Endothelial cell of umbilical vein (primary cell): ENCODE results near the gene MACF1. TPM values are rescaled to one million over a fixed set of nuclear protein-coding genes. Genes with fewer than 3 reads are reported as not detected.

ENCODE experiments used
- BruUV-seq: library from RNA; stranded (reverse); fragments of 400-500 nt; replicated peaks from 2 replicates; lab custom pipeline; 2021; lab: Mats Ljungman, UMichigan
- CTCF ChIA-PET: fragments of 300-600, 350-600 bp; sonication (Branson Sonifier 250); formaldehyde crosslinking; loops from one replicate; lab custom pipeline; 2021; ENCODE audit warnings: antibody characterized with exemption, inconsistent platforms; lab: Charles Lee
- POLR2A ChIA-PET: fragments of 300-600, 350-600 bp; sonication (Branson Sonifier 250); formaldehyde crosslinking; loops from one replicate; lab custom pipeline; 2021; ENCODE audit warnings: antibody characterized with exemption, inconsistent platforms; lab: Charles Lee
- DNase-seq: peaks from one replicate; pipeline ENCODE4 v3.0.0-alpha.2; 2011; ENCODE audit warnings: low read depth, low spot score
- FAIRE-seq: peaks from 2 replicates; lab custom pipeline; 2011; peaks lifted over from hg19 to GRCh38; lab: Jason Lieb, UNC
- H2AFZ ChIP-seq: 2 replicates; pipeline ENCODE4 v1.6.0; 2012; ENCODE audit warnings: low read depth, low read length, control low read depth, inconsistent platforms
- H3K27ac ChIP-seq: 2 replicates; pipeline ENCODE4 v1.5.1; 2011; ENCODE audit warnings: low read depth, mild to moderate bottlenecking, control low read depth, low read length, moderate library complexity; ENCODE audit not compliant: insufficient read depth
- H3K27me3 ChIP-seq, 2 experiments: 2 replicates each; pipeline versions ENCODE4 v1.6.0 to v1.6.1; 2011; ENCODE audit warnings: low read length in 2 of 2, mixed read lengths in 1 of 2; ENCODE audit not compliant: control insufficient read depth in 2 of 2, insufficient read depth in 2 of 2
- H3K36me3 ChIP-seq, 2 experiments: 2 replicates in 1 of 2; 3 replicates in 1 of 2; pipeline ENCODE4 v1.5.1; 2011; ENCODE audit warnings: low read length in 2 of 2, mild to moderate bottlenecking in 1 of 2, moderate library complexity in 1 of 2; ENCODE audit not compliant: control insufficient read depth in 2 of 2, insufficient read depth in 2 of 2; ENCODE audit errors: extremely low read depth in 1 of 2
- H3K4me1 ChIP-seq: 3 replicates; pipeline ENCODE4 v1.5.1; 2011; ENCODE audit warnings: mild to moderate bottlenecking, low read length; ENCODE audit not compliant: control insufficient read depth, insufficient read depth; ENCODE audit errors: extremely low read depth
- H3K4me2 ChIP-seq: 2 replicates; pipeline ENCODE4 v1.6.1; 2011; ENCODE audit warnings: low read length, control low read depth, mixed read lengths; ENCODE audit not compliant: insufficient read depth
- H3K4me3 ChIP-seq, 3 experiments: fragments of 200-600 bp in 1 of 3; sonication (generic), shearing (Covaris generic) in 1 of 3; replicated peaks in 1 of 3; 2 replicates each; pipeline ENCODE4 v1.5.1; 2011 to 2016; ENCODE audit warnings: control low read depth in 3 of 3, low read length in 3 of 3, mild to moderate bottlenecking in 2 of 3, inconsistent platforms in 1 of 3, low read depth in 1 of 3, moderate library complexity in 1 of 3; ENCODE audit not compliant: insufficient read depth in 1 of 3
- H3K79me2 ChIP-seq: 2 replicates; pipeline ENCODE4 v1.6.0; 2012; ENCODE audit warnings: low read length, inconsistent platforms; ENCODE audit not compliant: control insufficient read depth, insufficient read depth
- H3K9ac ChIP-seq: replicated peaks from 2 replicates; pipeline ENCODE3; 2011; ENCODE audit warnings: low read length, control low read depth; ENCODE audit not compliant: insufficient read depth; ENCODE audit errors: extremely low read depth
- H3K9me1 ChIP-seq: replicated peaks from 3 replicates; pipeline ENCODE4 v1.6.0; 2011; ENCODE audit warnings: mild to moderate bottlenecking, low read length; ENCODE audit not compliant: control insufficient read depth, insufficient read depth; ENCODE audit errors: extremely low read depth
- H3K9me3 ChIP-seq: replicated peaks from 2 replicates; pipeline ENCODE4 v1.5.1; 2012; ENCODE audit warnings: low read length, inconsistent platforms; ENCODE audit not compliant: control insufficient read depth, insufficient read depth
- H4K20me1 ChIP-seq: replicated peaks from 2 replicates; pipeline ENCODE3; 2011; ENCODE audit warnings: mild to moderate bottlenecking, low read length; ENCODE audit not compliant: control insufficient read depth, insufficient read depth; ENCODE audit errors: extremely low read depth
- CTCF ChIP-seq, 2 donors: IDR thresholded peaks; 1 replicate in 1 of 2; 2 replicates in 1 of 2; pipeline ENCODE4 v1.5.1; 2011; ENCODE audit warnings: low read length in 2 of 2, mild to moderate bottlenecking in 2 of 2, moderate library complexity in 2 of 2, control low read depth in 1 of 2, inconsistent platforms in 1 of 2, low read depth in 1 of 2; ENCODE audit not compliant: insufficient read depth in 1 of 2; ENCODE audit errors: extremely low read depth in 1 of 2
- EZH2 ChIP-seq: IDR thresholded peaks from 2 replicates; pipeline ENCODE4 v1.6.1; 2012; ENCODE audit warnings: borderline replicate concordance, low read depth, mild to moderate bottlenecking, moderate library complexity, low read length, inconsistent platforms; ENCODE audit not compliant: severe bottlenecking
- FOS ChIP-seq: IDR thresholded peaks from 2 replicates; pipeline ENCODE4 v1.6.1; 2011; ENCODE audit warnings: mild to moderate bottlenecking, low read length, moderate library complexity, borderline replicate concordance; ENCODE audit not compliant: insufficient read depth
- GATA2 ChIP-seq: IDR thresholded peaks from 2 replicates; pipeline ENCODE4 v1.7.0; 2011; ENCODE audit warnings: low read depth, mild to moderate bottlenecking, moderate library complexity, mixed read lengths, low read length; ENCODE audit not compliant: insufficient read length, insufficient read depth
- JUN ChIP-seq: IDR thresholded peaks from 2 replicates; pipeline ENCODE4 v1.6.1; 2011; ENCODE audit warnings: borderline replicate concordance, low read depth; ENCODE audit not compliant: insufficient read length, insufficient read depth
- MAX ChIP-seq: IDR thresholded peaks from 2 replicates; pipeline ENCODE4 v1.6.1; 2011; ENCODE audit not compliant: insufficient read depth, insufficient read length
- MYC ChIP-seq: IDR thresholded peaks from one replicate; pipeline ENCODE4 v1.6.1; 2011; ENCODE audit warnings: mild to moderate bottlenecking, low read depth, low read length
- POLR2A ChIP-seq: IDR thresholded peaks from 2 replicates; pipeline ENCODE4 v1.6.1; 2012; ENCODE audit warnings: low read depth, mild to moderate bottlenecking, control low read depth, low read length
- POLR2AphosphoS5 ChIP-seq: IDR thresholded peaks from 2 replicates; pipeline ENCODE4 v1.6.1; 2012; ENCODE audit warnings: low read depth, mild to moderate bottlenecking, control low read depth, low read length, moderate library complexity; ENCODE audit not compliant: insufficient read depth
- dilution Hi-C: fragments of 300-500 bp; cut with MboI; formaldehyde crosslinking; loops from one replicate; pipeline ENCODE4 v1.15.0; 2019; ENCODE audit warnings: low sequenced_read_pairs; ENCODE audit not compliant: extremely low pct_ligation_motif_present
- intact Hi-C: fragments of 100-400 bp; cut with micrococcal nuclease; formaldehyde crosslinking; loops from one replicate; pipeline ENCODE4 v1.10.0; 2022
- polyA plus RNA-seq, 4 experiments: library from polyadenylated mRNA; depleted of rRNA in 3 of 4; stranded (reverse) in 3 of 4; unstranded in 1 of 4; fragments of >200 nt; gene quantifications; 2 replicates each; pipeline versions ENCODE4 v1.2.1 to v1.2.3, GENCODE V29; 2011 to 2012; ENCODE audit warnings: missing spikeins in 1 of 4
- total RNA-seq: library from RNA; stranded (reverse); gene quantifications from 2 replicates; pipeline ENCODE4 v1.2.3, GENCODE V29; 2021

Gene MACF1
- total and polyA plus RNA-seq, 2 donors (not counting 3 experiments of a cell fraction or from before 2014, with no cell fraction given), result 122 to 587 TPM

DNA sequence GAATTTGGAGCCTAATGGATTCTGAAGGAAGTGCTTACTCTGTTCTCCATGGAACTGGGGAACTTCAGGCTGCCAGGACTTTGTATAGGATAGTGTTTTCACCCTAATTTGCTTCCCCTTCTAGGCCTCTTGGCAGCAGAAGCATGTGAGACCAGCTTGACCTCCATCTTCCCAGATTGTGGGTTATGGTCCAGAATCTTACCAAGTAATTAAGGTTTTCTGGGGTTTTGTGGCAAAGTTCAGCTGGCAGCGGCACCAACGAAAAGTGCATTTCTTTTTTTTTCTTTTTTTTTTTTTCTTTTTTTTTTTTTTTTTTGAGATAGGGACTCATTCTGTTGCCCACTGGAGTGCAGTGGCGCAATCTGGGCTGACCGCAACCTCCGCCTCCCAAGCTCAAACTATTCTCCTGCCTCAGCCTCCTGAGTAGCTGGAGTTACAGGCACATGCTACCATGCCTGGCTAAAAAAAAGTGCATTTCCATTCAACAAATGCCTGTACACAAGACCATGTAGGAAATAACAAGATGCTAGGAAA is 283.6 kb downstream of the MACF1 start:
- H4K20me1 ChIP-seq, result no peaks in the 10 kb centered on the region
- H3K36me3 ChIP-seq, result peaks cover 17 to 27% of the 10 kb centered on the region in 2 experiments
- peaks cover 6% of the 10 kb centered on the region for H3K4me1 ChIP-seq
- no peak overlapping the region for H3K4me3 ChIP-seq
- ChIA-PET POLR2A (no interaction called here), CTCF (interaction anchor here (1.6 to 3.2 kb wide), 4 partner anchors 9 to 389 kb away, joined by 4 to 22 read pairs (median 6); no protein-coding TSS in a partner anchor)
- FAIRE-seq (no peak), DNase-seq (no peak)
- H3K9me3 ChIP-seq, result no peaks in the 10 kb centered on the region
- no peak for TF ChIP-seq POLR2AphosphoS5
- no peak for TF ChIP-seq POLR2A
- TF ChIP-seq FOS, result no peak
- TF ChIP-seq EZH2, result no peak
- no peak for TF ChIP-seq MAX
- TF ChIP-seq MYC, result no peak
- no peak for TF ChIP-seq JUN
- no peak for TF ChIP-seq GATA2
- no peak for TF ChIP-seq CTCF (IDR thresholded peaks at IDR 0.05; ENCODE audit: extremely low read depth in 1 of 2, insufficient read depth in 1 of 2, low read depth in 1 of 2, low read length in 2 of 2)
- intact Hi-C loops (no loop called here), dilution Hi-C loops (no loop called here)
- no peak overlapping the region for H3K4me2 ChIP-seq
- no TSS peak for BruUV-seq
- no peaks in the 10 kb centered on the region for H3K79me2 ChIP-seq
- H3K27ac ChIP-seq, result no peak overlapping the region
- H3K27me3 ChIP-seq, result peaks cover 6 to 8% of the 10 kb centered on the region in 2 experiments
- no peak overlapping the region for H3K9ac ChIP-seq
- H3K9me1 ChIP-seq, result no peaks in the 10 kb centered on the region
- H2AFZ ChIP-seq, result no peak overlapping the region
